Measurements from ENCODE around the gene SPINK7.

Gene SPINK7

DNA sequence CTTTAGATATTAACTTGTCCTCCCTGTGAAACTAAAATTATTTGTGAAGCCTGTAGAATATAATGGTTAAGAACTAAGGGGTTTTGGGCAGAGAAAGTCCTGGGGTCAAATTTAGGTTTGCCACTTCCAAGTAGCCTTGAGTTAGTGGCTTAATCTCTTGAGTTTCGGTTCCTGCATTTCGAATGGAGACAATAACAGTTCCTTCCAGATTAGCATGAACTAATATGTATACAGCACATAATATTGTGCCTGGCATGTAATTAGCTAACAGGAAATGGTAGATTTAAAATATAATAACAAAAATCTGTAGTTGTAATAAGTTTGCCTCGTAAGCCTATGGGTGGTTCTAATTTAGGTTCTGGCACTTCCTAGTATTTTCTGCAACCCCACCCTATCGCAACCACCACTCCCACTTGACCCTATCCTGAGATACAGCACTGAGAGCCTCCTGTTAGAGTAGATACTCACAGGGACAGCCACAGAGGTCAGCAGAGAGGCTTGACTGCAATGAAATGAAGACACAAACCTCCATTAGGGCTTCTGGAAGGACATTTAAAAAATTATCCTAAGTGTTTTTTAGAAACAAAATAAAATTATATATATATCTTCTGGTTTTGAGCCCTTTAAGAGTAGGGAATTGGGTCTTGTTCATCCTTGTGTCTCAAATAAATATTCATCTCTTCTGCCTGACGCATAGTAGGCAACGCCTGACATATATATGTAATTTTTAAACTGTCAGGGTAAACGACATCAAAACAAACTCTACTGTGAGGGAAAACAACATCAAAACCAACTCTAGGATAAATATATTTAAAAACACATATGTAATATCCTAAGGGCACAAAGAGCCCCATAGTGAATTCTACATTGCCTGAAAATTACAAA is 31.6 kb downstream of the SPINK7 start:
- no peak for DNase-seq

DNA sequence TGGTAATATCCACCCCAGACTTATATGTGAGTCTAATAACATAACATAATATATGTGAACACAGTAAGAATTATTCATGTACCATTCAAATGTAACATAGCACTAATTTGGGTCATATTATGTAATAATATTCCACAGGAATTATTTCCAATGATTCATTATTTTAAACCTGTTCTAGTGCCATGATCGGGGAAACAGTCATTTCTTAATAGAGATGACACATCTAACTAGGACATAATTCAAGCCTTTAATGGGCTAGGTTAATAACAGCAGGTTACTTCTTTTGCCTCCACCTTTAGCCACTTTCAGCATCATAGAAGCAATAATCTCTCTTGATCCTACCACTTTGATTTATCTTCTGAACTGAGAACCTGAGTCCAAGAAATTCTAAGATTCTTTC is 35.5 kb downstream of the SPINK7 start:
- no peak for DNase-seq

DNA sequence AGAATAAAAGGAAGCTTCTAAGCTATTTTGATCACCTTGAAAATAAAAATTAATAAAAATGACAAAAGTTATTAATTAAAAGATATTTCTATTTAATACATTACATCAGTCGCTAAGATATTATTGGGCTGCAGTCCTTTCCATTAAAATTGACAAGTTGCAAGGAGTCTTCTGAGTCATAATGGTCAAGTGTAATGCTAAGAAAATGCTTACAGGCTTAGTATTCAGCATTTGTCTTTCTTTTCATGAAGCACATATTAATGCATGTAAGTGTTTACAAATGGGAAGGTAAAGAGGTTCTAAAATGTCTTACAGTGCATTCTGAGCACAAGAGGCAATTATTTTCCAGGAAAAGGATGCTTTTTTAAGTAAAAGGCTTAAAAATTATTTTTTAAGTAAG is 40.5 kb downstream of the SPINK7 start:
- DNase-seq: no peak

- DNase-seq: no peak
Measured at GRCh38 chr5:148353634-148354033, 41.4 kb downstream of the SPINK7 start.

- no peak for DNase-seq
Measured at GRCh38 chr5:148364343-148364742, 52.1 kb downstream of the SPINK7 start.

All from NCI-H1694 treated with DMSO at 0.1 percent for 48 hours (cell line).